ENCODE measurements around the gene TMSB10.

TMSB10 gene

DNA sequence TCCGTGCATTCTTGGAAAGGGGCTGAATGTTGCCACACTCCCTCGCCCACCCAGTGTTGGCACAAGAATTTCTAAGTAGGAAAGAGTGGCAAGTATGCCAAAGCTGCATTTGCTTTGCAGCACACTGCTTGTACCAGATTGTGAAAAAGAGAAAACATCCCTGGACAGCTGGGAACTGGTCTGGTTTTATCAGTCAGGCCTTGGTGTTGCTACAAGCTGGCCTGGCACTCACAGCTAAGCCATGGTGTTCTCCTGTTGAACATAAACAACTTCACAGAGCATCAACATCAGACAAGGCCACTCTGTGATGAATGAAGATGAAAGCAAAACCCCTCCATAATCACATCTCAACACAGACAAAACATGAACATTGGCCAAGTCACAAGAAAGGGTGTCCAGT is 20.3 kb upstream of the TMSB10 start:
- H3K4me3 ChIP-seq (replicated peaks; ENCODE audit: low read depth, low read length) = no peak overlapping the region
- no peak for DNase-seq (ENCODE audit: extremely low read depth, low read depth)
- TF ChIP-seq, protein P1, sequence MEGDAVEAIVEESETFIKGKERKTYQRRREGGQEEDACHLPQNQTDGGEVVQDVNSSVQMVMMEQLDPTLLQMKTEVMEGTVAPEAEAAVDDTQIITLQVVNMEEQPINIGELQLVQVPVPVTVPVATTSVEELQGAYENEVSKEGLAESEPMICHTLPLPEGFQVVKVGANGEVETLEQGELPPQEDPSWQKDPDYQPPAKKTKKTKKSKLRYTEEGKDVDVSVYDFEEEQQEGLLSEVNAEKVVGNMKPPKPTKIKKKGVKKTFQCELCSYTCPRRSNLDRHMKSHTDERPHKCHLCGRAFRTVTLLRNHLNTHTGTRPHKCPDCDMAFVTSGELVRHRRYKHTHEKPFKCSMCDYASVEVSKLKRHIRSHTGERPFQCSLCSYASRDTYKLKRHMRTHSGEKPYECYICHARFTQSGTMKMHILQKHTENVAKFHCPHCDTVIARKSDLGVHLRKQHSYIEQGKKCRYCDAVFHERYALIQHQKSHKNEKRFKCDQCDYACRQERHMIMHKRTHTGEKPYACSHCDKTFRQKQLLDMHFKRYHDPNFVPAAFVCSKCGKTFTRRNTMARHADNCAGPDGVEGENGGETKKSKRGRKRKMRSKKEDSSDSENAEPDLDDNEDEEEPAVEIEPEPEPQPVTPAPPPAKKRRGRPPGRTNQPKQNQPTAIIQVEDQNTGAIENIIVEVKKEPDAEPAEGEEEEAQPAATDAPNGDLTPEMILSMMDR (IDR thresholded peaks at IDR 0.05; ENCODE audit: low read depth, low read length, missing control alignments) = no peak

GRCh38 chr2:84886791-84887190 is 18.7 kb upstream of the TMSB10 start:
- no peak for DNase-seq (ENCODE audit: extremely low read depth, low read depth)
- no peak overlapping the region for H3K4me3 ChIP-seq (replicated peaks; ENCODE audit: low read depth, low read length)
- TF ChIP-seq, protein P1 (IDR thresholded peaks at IDR 0.05; ENCODE audit: low read depth, low read length, missing control alignments) = no peak

DNA sequence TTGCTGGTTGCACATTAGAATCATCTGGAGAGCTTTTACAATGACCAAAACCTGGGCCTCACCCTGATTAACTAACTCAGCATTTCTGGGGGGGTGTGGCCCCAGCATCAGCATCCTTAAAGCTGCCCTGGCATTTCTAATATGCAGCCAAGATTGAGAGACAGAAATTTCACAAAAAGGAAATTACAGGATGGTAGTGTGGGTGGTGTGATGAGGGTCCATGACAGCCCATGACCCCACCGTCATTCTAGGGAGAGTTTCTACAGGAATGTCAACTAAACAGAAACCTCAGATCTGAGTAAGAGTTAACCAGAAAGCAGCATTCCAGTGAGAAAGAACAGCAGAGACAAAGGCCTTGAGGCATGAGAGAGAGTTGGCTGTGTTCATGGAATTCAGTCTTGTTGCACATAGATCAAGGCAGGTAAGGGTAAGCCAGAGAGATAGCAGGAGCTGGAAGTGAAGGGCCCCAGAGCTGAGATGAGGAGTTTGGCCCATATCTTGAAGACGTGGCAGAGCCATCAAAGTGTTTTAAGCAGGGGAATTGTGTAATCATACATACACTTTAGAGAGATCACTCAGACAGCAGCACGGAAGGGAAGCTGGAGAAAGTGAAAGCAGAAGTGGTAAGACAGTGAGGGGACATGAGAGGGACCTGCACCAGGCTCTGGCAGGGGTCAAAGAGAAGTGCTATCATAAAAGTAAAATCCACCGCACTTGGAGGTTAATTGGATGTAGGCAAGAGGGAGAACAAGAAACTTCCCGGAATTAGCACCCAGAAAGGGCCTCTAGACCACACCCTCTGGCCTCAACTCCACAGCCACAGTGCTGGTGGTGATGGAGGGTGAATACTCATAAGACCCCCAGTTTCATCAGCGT is 16.8 kb upstream of the TMSB10 start:
- no peak for DNase-seq (ENCODE audit: extremely low read depth, low read depth)
- no peak overlapping the region for H3K4me3 ChIP-seq (replicated peaks; ENCODE audit: low read depth, low read length)
- TF ChIP-seq, protein P1 (IDR thresholded peaks at IDR 0.05; ENCODE audit: low read depth, low read length, missing control alignments) = no peak

DNA sequence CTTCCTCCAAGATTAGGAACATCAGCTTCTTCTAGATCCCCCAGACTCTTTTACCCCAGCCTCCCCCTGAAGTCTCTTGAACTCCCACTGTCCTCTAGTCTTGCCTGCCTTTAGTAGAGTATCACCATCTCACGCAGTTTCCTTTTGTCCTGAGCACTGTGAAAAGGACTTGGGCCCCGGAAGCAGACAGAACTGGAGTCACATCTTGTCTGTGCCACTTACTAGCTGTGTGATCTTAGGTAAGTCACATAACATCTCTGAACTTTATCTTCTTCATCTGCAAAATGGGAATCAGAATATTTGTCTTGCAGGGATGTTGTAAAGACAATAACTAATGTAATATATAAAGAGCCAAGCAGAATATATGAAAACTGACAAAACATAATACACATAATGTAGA is 16.1 kb upstream of the TMSB10 start:
- TF ChIP-seq, protein P1 (IDR thresholded peaks at IDR 0.05; ENCODE audit: low read depth, low read length, missing control alignments) = no peak
- no peak overlapping the region for H3K4me3 ChIP-seq (replicated peaks; ENCODE audit: low read depth, low read length)
- DNase-seq (ENCODE audit: extremely low read depth, low read depth) = no peak

- DNase-seq (ENCODE audit: extremely low read depth, low read depth) = no peak
- H3K4me3 ChIP-seq (replicated peaks; ENCODE audit: low read depth, low read length) = no peak overlapping the region
- TF ChIP-seq, protein P1 (IDR thresholded peaks at IDR 0.05; ENCODE audit: low read depth, low read length, missing control alignments) = no peak
These were observed 14.0 kb upstream of the TMSB10 start for GRCh38 chr2:84891355-84892010.

DNA sequence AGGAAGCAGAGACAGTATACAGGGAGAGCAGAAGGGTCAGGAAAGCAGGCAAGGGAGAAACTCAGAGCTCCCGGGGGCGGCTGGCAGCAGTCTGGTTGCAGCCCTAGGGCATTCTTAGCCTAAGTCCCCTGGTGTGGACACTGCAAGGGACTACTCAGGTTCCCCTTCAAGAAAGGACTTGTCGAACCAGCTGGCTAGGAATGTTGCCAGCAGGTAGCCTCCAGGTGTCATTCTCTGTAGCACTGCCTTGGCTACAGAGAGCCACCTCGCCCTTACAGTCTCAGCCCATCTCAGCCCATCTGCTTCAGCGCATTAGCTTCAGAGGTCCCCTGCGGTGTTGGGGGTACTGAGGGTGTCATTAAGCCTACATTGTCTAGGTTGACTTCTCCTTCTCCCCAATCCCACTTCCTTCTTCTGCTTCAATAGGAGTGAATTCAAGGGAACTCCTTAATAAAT is 11.3 kb upstream of the TMSB10 start:
- TF ChIP-seq, protein P1 (IDR thresholded peaks at IDR 0.05; ENCODE audit: low read depth, low read length, missing control alignments) = no peak
- DNase-seq (ENCODE audit: extremely low read depth, low read depth) = no peak
- no peak overlapping the region for H3K4me3 ChIP-seq (replicated peaks; ENCODE audit: low read depth, low read length)

Measured in HFF-Myc (cell line).